Endothelial cell of umbilical vein (primary cell): Measurements from ENCODE around the gene SYTL3. TPM values are rescaled to one million over a fixed set of nuclear protein-coding genes. Genes with fewer than 3 reads are reported as not detected.

Experiments used
- BruUV-seq: library from RNA; stranded (reverse); fragments of 400-500 nt; replicated peaks from 2 replicates; lab custom pipeline; 2021; lab: Mats Ljungman, UMichigan
- CTCF ChIA-PET: fragments of 300-600, 350-600 bp; sonication (Branson Sonifier 250); formaldehyde crosslinking; loops from one replicate; lab custom pipeline; 2021; ENCODE audit warnings: antibody characterized with exemption, inconsistent platforms; lab: Charles Lee
- POLR2A ChIA-PET: fragments of 300-600, 350-600 bp; sonication (Branson Sonifier 250); formaldehyde crosslinking; loops from one replicate; lab custom pipeline; 2021; ENCODE audit warnings: antibody characterized with exemption, inconsistent platforms; lab: Charles Lee
- DNase-seq: peaks from one replicate; pipeline ENCODE4 v3.0.0-alpha.2; 2011; ENCODE audit warnings: low read depth, low spot score
- FAIRE-seq: peaks from 2 replicates; lab custom pipeline; 2011; peaks lifted over from hg19 to GRCh38; lab: Jason Lieb, UNC
- H2AFZ ChIP-seq: 2 replicates; pipeline ENCODE4 v1.6.0; 2012; ENCODE audit warnings: low read depth, low read length, control low read depth, inconsistent platforms
- H3K27ac ChIP-seq: 2 replicates; pipeline ENCODE4 v1.5.1; 2011; ENCODE audit warnings: low read depth, mild to moderate bottlenecking, control low read depth, low read length, moderate library complexity; ENCODE audit not compliant: insufficient read depth
- H3K27me3 ChIP-seq, 2 experiments: 2 replicates each; pipeline versions ENCODE4 v1.6.0 to v1.6.1; 2011; ENCODE audit warnings: low read length in 2 of 2, mixed read lengths in 1 of 2; ENCODE audit not compliant: control insufficient read depth in 2 of 2, insufficient read depth in 2 of 2
- H3K36me3 ChIP-seq, 2 experiments: 2 replicates in 1 of 2; 3 replicates in 1 of 2; pipeline ENCODE4 v1.5.1; 2011; ENCODE audit warnings: low read length in 2 of 2, mild to moderate bottlenecking in 1 of 2, moderate library complexity in 1 of 2; ENCODE audit not compliant: control insufficient read depth in 2 of 2, insufficient read depth in 2 of 2; ENCODE audit errors: extremely low read depth in 1 of 2
- H3K4me1 ChIP-seq: 3 replicates; pipeline ENCODE4 v1.5.1; 2011; ENCODE audit warnings: mild to moderate bottlenecking, low read length; ENCODE audit not compliant: control insufficient read depth, insufficient read depth; ENCODE audit errors: extremely low read depth
- H3K4me2 ChIP-seq: 2 replicates; pipeline ENCODE4 v1.6.1; 2011; ENCODE audit warnings: low read length, control low read depth, mixed read lengths; ENCODE audit not compliant: insufficient read depth
- H3K4me3 ChIP-seq, 3 experiments: fragments of 200-600 bp in 1 of 3; sonication (generic), shearing (Covaris generic) in 1 of 3; replicated peaks in 1 of 3; 2 replicates each; pipeline ENCODE4 v1.5.1; 2011 to 2016; ENCODE audit warnings: control low read depth in 3 of 3, low read length in 3 of 3, mild to moderate bottlenecking in 2 of 3, inconsistent platforms in 1 of 3, low read depth in 1 of 3, moderate library complexity in 1 of 3; ENCODE audit not compliant: insufficient read depth in 1 of 3
- H3K79me2 ChIP-seq: 2 replicates; pipeline ENCODE4 v1.6.0; 2012; ENCODE audit warnings: low read length, inconsistent platforms; ENCODE audit not compliant: control insufficient read depth, insufficient read depth
- H3K9ac ChIP-seq: replicated peaks from 2 replicates; pipeline ENCODE3; 2011; ENCODE audit warnings: low read length, control low read depth; ENCODE audit not compliant: insufficient read depth; ENCODE audit errors: extremely low read depth
- H3K9me1 ChIP-seq: replicated peaks from 3 replicates; pipeline ENCODE4 v1.6.0; 2011; ENCODE audit warnings: mild to moderate bottlenecking, low read length; ENCODE audit not compliant: control insufficient read depth, insufficient read depth; ENCODE audit errors: extremely low read depth
- H3K9me3 ChIP-seq: replicated peaks from 2 replicates; pipeline ENCODE4 v1.5.1; 2012; ENCODE audit warnings: low read length, inconsistent platforms; ENCODE audit not compliant: control insufficient read depth, insufficient read depth
- H4K20me1 ChIP-seq: replicated peaks from 2 replicates; pipeline ENCODE3; 2011; ENCODE audit warnings: mild to moderate bottlenecking, low read length; ENCODE audit not compliant: control insufficient read depth, insufficient read depth; ENCODE audit errors: extremely low read depth
- EZH2 ChIP-seq: IDR thresholded peaks from 2 replicates; pipeline ENCODE4 v1.6.1; 2012; ENCODE audit warnings: borderline replicate concordance, low read depth, mild to moderate bottlenecking, moderate library complexity, low read length, inconsistent platforms; ENCODE audit not compliant: severe bottlenecking
- FOS ChIP-seq: IDR thresholded peaks from 2 replicates; pipeline ENCODE4 v1.6.1; 2011; ENCODE audit warnings: mild to moderate bottlenecking, low read length, moderate library complexity, borderline replicate concordance; ENCODE audit not compliant: insufficient read depth
- GATA2 ChIP-seq: IDR thresholded peaks from 2 replicates; pipeline ENCODE4 v1.7.0; 2011; ENCODE audit warnings: low read depth, mild to moderate bottlenecking, moderate library complexity, mixed read lengths, low read length; ENCODE audit not compliant: insufficient read length, insufficient read depth
- JUN ChIP-seq: IDR thresholded peaks from 2 replicates; pipeline ENCODE4 v1.6.1; 2011; ENCODE audit warnings: borderline replicate concordance, low read depth; ENCODE audit not compliant: insufficient read length, insufficient read depth
- MAX ChIP-seq: IDR thresholded peaks from 2 replicates; pipeline ENCODE4 v1.6.1; 2011; ENCODE audit not compliant: insufficient read depth, insufficient read length
- MYC ChIP-seq: IDR thresholded peaks from one replicate; pipeline ENCODE4 v1.6.1; 2011; ENCODE audit warnings: mild to moderate bottlenecking, low read depth, low read length
- POLR2A ChIP-seq: IDR thresholded peaks from 2 replicates; pipeline ENCODE4 v1.6.1; 2012; ENCODE audit warnings: low read depth, mild to moderate bottlenecking, control low read depth, low read length
- POLR2AphosphoS5 ChIP-seq: IDR thresholded peaks from 2 replicates; pipeline ENCODE4 v1.6.1; 2012; ENCODE audit warnings: low read depth, mild to moderate bottlenecking, control low read depth, low read length, moderate library complexity; ENCODE audit not compliant: insufficient read depth
- dilution Hi-C: fragments of 300-500 bp; cut with MboI; formaldehyde crosslinking; loops from one replicate; pipeline ENCODE4 v1.15.0; 2019; ENCODE audit warnings: low sequenced_read_pairs; ENCODE audit not compliant: extremely low pct_ligation_motif_present
- intact Hi-C: fragments of 100-400 bp; cut with micrococcal nuclease; formaldehyde crosslinking; loops from one replicate; pipeline ENCODE4 v1.10.0; 2022
- polyA plus RNA-seq, 4 experiments: library from polyadenylated mRNA; depleted of rRNA in 3 of 4; stranded (reverse) in 3 of 4; unstranded in 1 of 4; fragments of >200 nt; gene quantifications; 2 replicates each; pipeline versions ENCODE4 v1.2.1 to v1.2.3, GENCODE V29; 2011 to 2012; ENCODE audit warnings: missing spikeins in 1 of 4
- total RNA-seq: library from RNA; stranded (reverse); gene quantifications from 2 replicates; pipeline ENCODE4 v1.2.3, GENCODE V29; 2021
- TF ChIP-seq, protein P1 (sequence below), 2 donors: IDR thresholded peaks; 1 replicate in 1 of 2; 2 replicates in 1 of 2; pipeline ENCODE4 v1.5.1; 2011; ENCODE audit warnings: low read length in 2 of 2, mild to moderate bottlenecking in 2 of 2, moderate library complexity in 2 of 2, control low read depth in 1 of 2, inconsistent platforms in 1 of 2, low read depth in 1 of 2; ENCODE audit not compliant: insufficient read depth in 1 of 2; ENCODE audit errors: extremely low read depth in 1 of 2

Gene SYTL3
- total and polyA plus RNA-seq, 2 donors (not counting 3 experiments of a cell fraction or from before 2014, with no cell fraction given) = 0.59 to 0.77 TPM

GRCh38 chr6:158715330-158716311 is 65.8 kb downstream of the SYTL3 start:
- FAIRE-seq (no peak), DNase-seq (no peak)
- H3K9ac ChIP-seq = no peak overlapping the region
- H3K27ac ChIP-seq = no peak overlapping the region
- ChIA-PET POLR2A (no interaction called here), CTCF (interaction anchor here (2.2 kb wide), 1 partner anchor 9 kb away, joined by 11 read pairs; no protein-coding TSS in a partner anchor)
- H2AFZ ChIP-seq = no peak overlapping the region
- TF ChIP-seq MAX (no peak), POLR2A (no peak), MYC (no peak), FOS (no peak), POLR2AphosphoS5 (no peak), EZH2 (no peak), GATA2 (no peak), JUN (no peak)
- TF ChIP-seq, protein P1, sequence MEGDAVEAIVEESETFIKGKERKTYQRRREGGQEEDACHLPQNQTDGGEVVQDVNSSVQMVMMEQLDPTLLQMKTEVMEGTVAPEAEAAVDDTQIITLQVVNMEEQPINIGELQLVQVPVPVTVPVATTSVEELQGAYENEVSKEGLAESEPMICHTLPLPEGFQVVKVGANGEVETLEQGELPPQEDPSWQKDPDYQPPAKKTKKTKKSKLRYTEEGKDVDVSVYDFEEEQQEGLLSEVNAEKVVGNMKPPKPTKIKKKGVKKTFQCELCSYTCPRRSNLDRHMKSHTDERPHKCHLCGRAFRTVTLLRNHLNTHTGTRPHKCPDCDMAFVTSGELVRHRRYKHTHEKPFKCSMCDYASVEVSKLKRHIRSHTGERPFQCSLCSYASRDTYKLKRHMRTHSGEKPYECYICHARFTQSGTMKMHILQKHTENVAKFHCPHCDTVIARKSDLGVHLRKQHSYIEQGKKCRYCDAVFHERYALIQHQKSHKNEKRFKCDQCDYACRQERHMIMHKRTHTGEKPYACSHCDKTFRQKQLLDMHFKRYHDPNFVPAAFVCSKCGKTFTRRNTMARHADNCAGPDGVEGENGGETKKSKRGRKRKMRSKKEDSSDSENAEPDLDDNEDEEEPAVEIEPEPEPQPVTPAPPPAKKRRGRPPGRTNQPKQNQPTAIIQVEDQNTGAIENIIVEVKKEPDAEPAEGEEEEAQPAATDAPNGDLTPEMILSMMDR (IDR thresholded peaks at IDR 0.05; ENCODE audit: extremely low read depth in 1 of 2, insufficient read depth in 1 of 2, low read depth in 1 of 2, low read length in 2 of 2) = no peak
- H3K4me1 ChIP-seq = peaks cover 7% of the 10 kb centered on the region
- H3K36me3 ChIP-seq = no peaks in the 10 kb centered on the region
- no peaks in the 10 kb centered on the region for H4K20me1 ChIP-seq
- no peaks in the 10 kb centered on the region for H3K9me3 ChIP-seq
- H3K4me3 ChIP-seq = no peak overlapping the region
- H3K9me1 ChIP-seq = no peaks in the 10 kb centered on the region
- no peak overlapping the region for H3K4me2 ChIP-seq
- no TSS peak for BruUV-seq
- H3K79me2 ChIP-seq = no peaks in the 10 kb centered on the region
- intact Hi-C loops (no loop called here), dilution Hi-C loops (no loop called here)
- H3K27me3 ChIP-seq = no peaks in the 10 kb centered on the region
